Coronary artery (tissue), 2 donors: ENCODE results near the gene ARHGAP4.
A peak's percentile ranks its signal among the peaks of the same experiment; 100 is the strongest.

Experiments used
- DNase-seq: peaks from one replicate; pipeline ENCODE4 v3.0.0-alpha.2; 2017; ENCODE audit warnings: low spot score
- H3K27ac ChIP-seq, 2 donors: fragments of 200-600 bp; sonication (generic); one replicate each; pipeline ENCODE4 v1.5.1; 2016 to 2019
- H3K4me3 ChIP-seq: fragments of 200-600 bp; sonication (generic); 2 replicates; pipeline ENCODE4 v1.5.1; 2016; ENCODE audit warnings: mild to moderate bottlenecking, moderate library complexity
- TF ChIP-seq, protein P1 (sequence below): fragments of 200-600 bp; sonication (generic); IDR thresholded peaks from one replicate; pipeline ENCODE4 v1.5.1; 2019; ENCODE audit warnings: antibody characterized with exemption

ARHGAP4 gene

DNA sequence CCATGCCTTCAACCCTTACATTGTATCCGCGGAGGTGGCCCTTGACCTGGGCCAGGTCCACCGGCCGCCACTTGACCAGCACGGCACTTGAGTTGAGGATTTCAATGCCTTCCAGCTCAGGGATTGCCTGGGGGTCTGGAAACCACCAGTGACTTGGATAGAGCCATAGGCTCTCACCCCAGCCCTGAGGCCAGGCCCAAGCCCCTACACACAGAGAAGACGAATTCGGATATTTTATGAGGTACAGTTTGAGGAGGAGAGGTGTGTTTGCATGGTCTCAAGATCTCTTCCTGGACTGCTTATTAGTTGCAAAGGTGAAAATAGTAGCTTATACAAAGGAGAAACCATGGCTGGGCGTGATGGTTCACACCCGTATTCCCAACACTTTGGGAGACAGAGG is 60.4 kb downstream of the ARHGAP4 start:
- TF ChIP-seq, protein P1, sequence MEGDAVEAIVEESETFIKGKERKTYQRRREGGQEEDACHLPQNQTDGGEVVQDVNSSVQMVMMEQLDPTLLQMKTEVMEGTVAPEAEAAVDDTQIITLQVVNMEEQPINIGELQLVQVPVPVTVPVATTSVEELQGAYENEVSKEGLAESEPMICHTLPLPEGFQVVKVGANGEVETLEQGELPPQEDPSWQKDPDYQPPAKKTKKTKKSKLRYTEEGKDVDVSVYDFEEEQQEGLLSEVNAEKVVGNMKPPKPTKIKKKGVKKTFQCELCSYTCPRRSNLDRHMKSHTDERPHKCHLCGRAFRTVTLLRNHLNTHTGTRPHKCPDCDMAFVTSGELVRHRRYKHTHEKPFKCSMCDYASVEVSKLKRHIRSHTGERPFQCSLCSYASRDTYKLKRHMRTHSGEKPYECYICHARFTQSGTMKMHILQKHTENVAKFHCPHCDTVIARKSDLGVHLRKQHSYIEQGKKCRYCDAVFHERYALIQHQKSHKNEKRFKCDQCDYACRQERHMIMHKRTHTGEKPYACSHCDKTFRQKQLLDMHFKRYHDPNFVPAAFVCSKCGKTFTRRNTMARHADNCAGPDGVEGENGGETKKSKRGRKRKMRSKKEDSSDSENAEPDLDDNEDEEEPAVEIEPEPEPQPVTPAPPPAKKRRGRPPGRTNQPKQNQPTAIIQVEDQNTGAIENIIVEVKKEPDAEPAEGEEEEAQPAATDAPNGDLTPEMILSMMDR, result no peak
- H3K4me3 ChIP-seq, result no peak overlapping the region
- H3K27ac ChIP-seq, result no peak overlapping the region
- DNase-seq, result no peak

DNA sequence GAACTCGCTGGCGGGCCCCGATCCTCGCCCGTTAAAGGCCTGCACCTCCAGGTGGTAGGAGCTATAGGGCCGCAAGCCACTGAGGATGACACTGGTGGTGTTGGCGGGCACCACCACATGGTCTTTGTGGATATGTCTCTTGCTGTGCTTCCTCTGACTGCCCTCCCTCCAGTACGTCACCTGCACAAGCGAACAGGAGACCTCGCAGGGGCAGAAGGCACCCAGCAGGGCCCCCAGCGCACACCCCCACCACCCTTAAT is 60.8 kb downstream of the ARHGAP4 start:
- H3K4me3 ChIP-seq, result no peak overlapping the region
- TF ChIP-seq, protein P1, result no peak
- DNase-seq, result no peak

DNA sequence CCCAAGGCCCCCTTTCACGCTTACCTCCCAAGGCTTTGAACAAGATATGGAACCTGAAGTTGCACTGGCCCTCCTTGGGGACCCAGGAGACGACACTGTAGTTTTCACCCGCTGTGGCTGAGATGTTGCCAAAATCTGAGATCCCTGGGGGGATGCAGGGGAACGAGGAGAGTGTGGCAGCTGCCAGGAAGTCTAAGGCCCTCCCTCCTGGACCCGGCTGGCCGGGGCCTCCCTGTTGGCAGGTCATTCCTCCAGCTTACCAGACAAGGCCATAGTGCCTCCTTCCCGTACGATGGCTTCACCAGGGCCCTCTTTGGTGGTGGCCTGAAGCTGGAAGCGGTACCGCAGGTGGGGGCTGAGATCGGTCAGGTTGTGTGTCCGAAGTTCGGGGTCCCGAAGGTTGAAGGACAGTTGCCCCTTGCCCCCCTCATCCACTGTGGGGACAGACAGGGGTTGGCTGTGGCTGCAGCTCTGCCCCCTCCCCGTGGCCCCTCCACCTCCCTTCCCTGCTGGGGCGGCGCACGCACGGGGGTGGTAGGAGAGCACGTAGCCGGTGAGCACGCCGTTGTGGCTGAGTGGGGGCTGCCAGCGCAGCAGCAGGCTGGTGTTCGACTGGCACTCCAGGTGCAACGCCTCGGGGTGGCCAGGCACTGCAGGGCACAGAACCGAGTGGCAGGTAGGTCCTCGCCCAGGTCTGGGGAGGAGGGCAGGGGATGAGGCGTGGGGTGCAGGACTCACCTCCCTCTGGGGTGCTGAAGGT is 61.3 kb downstream of the ARHGAP4 start:
- Histone ChIP-seq H3K27ac (no peak overlapping the region), H3K4me3 (no peak overlapping the region)
- no peak for DNase-seq
- TF ChIP-seq, protein P1, result no peak

More for the DNA sequence above, 60.8 kb downstream of the ARHGAP4 start:
- no peak overlapping the region for H3K27ac ChIP-seq

DNA sequence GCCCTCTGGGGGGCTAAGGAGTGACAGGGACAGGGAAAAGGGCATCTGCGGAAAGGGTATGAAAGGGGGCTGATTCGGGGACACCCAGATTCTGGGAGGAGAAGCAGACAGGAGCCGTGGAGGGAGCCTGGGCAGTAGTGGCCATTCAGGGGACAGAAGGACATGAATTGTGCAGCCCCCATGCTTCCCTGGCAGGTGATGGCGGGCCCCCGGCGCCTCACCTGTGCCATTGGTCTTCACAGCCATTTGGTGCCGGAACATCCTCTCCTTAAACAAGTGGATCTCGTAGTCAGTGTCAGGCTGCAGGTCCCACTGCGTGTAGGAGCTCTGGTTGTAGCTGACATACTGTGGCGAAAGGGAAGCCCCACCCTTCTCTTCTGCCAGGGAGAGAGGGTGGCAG is 62.0 kb downstream of the ARHGAP4 start:
- TF ChIP-seq, protein P1, result no peak
- no peak overlapping the region for H3K27ac ChIP-seq
- H3K4me3 ChIP-seq, result no peak overlapping the region
- no peak for DNase-seq

DNA sequence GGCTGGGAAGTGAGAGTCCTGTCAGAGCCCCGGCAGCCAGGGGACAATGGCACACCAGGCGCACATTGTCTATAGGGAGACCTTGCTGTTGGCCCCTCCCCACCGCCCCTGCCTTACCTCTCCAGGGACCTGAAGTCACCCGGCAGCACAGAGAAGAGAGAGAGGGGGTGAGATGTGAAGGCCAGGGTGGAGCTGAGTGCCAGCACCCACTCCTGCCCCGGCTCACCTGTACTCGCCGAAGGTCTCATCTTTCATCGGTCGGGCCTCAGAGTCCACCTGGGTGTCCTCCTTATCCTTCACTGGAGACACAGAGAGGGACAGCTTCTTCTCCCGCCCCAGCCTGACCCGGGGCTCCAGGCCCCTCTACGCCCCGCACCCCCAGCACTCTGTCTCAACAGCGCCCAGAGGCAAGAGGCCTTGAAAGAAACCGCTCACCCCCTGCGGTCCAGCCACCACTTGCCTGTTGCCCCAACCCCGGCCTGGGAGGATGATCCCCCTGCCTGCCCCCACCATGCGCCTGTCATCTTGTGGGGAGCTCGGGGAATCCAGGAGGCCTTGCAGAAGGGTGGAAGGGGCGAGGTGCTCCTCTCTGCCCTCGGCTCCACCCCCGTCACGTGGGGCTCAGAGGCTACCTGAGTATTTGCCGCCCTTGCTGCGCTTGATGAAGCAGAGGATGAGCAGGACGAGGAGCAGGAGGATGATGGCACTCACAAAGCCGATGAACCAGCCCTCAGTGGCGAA is 62.6 kb downstream of the ARHGAP4 start:
- Histone ChIP-seq H3K27ac (no peak overlapping the region), H3K4me3 (no peak overlapping the region)
- TF ChIP-seq, protein P1, result no peak
- DNase-seq, result peak; percentile 59

DNA sequence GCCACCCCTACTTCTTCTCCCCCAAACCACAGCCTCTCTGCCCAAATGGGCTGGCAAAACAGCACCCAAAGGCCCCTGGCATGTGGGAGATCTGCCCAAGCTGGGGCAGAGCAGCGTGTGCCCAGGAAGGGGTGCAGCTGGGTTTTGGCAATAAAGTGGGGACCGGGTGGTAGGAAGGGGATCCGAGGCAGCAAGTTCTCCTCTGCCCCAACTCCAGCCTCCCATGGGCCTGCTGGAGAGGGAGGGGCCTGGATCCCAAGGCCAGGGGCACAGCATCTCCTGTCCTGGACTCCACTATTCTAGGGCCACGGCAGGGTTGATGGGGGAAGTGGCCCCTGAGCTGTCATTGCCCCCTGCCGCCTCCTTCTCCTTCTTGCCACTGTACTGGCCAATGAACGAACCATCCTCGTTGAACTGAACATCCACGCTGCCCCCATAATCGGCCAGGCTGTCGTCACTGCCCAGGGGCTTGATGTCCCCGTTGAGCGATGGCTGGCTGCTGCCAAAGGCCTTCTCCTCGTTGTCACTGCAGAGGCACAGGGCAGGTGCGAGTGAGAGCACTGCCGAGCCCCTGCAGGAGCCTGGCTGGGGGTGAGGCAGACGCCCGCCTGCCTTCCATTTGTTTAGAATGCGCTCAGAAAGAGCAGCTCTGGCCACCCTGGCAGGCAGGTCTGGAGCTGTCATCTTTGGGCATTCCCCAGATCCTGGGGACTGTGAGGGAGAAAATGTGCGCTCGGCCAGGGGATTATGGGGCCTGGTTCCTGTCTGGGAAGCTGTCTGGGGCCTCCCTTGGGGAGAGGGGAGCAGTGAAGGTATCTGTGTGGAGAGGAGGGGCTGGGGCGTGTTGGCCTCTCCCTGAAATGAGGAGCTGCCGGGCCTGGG is 63.5 kb downstream of the ARHGAP4 start:
- Histone ChIP-seq H3K4me3 (no peak overlapping the region), H3K27ac (no peak overlapping the region)
- DNase-seq, result no peak
- TF ChIP-seq, protein P1, result no peak
